Measurements from ENCODE around the gene DOCK1. TPM values are rescaled to one million over a fixed set of nuclear protein-coding genes. Genes with fewer than 3 reads are reported as not detected.

The DOCK1 gene
- total RNA-seq, 1 donor from 2014 or later, result 78.8 TPM

- DNase-seq, result no peak
Observed at GRCh38 chr10:127429601-127430312, 524.5 kb downstream of the DOCK1 start.

DNA sequence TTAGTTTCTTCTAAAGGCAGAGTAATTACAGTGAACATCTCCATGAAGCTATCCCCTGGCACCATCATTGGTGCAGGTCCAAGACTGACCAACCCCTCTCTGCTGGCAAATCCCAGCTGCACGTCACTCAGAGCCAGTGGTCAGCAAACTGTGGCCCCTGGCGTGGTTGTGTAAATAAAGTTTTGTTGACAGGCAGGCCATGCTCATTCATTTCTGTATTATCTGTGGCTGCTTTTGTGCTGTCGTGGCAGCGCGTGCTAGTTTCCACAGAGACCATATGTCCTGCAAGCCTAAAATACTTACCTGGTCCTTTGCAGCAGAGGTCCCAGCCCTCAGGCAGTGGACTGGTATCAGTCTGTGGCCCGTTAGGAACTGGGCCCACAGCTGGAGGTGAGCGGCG lies 526.3 kb downstream of the DOCK1 start:
- no peak for DNase-seq

GRCh38 chr10:127434006-127434405 lies 528.8 kb downstream of the DOCK1 start:
- DNase-seq, result no peak

- no peak for DNase-seq
Observed at GRCh38 chr10:127435246-127435645, 530.0 kb downstream of the DOCK1 start.

DNA sequence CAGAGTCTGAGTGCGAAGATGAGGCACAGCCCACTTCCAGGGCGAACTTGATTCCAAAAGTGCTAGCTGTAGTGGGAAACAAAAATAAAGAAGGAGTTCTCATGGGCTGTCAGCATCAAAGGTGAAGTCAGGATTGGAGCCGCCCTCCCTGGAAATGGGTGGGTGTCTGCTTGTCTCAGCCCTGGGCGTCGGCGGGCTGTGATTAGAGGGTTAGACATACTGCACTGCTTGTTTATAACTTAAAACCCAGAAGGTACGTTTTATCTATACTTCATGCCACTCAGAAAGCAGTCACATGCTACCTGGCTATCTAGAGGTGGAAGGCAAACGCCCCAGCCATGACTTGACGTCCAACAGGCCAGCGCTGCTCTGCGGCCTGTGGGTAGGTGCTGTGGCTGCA lies 535.1 kb downstream of the DOCK1 start:
- no peak for DNase-seq

DNA sequence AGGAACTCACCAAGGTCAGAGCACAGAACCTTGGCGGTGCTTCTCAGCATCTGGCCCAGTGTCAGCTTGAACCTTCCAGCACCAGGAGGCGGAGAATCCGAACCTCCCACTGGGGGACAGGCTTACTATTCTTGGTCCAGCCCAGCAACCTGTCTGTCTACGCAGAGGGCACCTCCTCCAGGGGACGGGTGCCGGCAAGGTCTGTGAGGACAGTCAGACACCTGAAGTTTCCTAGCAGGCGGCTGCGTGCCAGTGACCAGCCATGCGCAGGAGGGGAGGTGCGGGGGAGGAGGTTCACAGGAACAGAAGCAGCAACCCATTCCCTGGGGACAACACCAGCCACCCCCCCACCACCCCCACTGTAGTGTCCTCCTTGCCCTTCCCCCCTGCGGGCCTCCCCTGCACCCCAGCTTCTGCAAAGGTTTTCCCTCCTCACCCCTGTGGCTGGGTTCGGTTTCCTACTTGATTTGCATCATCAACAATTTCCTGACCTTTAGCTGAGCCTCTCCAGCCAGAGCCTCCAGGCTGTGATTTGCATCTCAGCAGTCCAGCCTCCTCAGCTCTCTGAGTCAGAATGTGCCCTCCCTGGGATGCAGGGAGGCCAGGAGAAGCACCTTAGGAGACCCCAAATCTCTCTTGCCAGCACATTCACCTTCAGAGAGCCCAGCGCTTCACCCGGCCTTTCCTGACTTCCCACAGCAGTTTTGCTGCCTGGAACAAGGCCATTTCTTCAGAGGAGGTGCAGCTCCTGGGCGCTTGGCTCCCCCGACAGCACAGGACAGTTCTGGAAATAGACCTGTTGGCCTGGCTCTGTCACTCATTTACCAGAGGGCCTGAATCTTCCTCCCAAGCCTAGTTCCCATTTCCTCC lies 536.4 kb downstream of the DOCK1 start:
- no peak for DNase-seq

DNA sequence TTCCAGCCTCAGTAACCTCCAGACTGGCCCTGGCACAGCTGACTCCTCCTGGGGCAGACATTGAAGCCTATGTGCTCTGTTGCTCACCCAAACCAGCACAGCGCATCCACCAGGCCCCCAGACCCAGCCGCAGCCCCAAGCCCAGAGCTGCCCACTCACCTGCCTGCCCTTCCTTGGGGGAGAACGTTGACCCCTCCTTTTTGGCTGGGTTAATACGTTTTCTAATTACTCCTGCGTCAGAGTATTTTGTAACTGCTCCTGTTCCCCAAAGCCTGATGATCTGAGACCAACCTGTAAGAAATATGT lies 536.9 kb downstream of the DOCK1 start:
- no peak for DNase-seq

DNA sequence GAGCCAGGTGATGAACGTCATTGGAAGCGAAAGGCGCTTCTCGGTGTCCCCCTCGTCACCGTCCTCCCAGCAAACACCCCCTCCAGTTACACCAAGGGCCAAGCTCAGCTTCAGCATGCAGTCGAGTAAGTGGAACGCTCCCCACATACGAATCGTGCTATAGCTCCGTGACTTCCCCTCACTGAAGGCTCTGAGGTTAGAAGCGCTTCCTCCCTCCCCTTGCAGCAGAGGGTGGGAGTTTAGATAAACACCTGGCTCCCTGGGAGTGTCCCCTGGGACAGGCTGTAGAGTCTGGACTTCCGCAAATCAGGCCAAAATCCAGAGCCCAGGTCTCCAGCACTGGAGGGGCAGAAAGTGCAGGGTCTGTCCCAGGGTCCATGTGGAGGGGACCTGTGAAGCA lies 538.9 kb downstream of the DOCK1 start:
- no peak for DNase-seq

DNA sequence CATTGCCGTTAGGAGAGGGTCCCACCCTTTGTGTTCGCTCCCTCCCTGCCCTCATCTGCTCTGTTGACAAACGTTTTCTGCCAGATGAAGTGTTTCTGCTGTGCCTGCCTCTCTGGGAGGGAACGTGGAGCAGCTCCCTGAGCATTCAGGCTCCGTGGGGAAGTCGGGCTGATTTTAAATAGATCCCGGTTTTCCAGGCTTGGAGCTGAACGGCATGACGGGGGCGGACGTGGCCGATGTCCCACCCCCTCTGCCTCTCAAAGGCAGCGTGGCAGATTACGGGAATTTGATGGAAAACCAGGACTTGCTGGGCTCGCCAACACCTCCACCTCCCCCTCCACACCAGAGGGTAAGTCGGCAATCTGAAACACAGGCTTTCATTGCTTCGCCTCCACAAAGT lies 542.0 kb downstream of the DOCK1 start:
- no peak for DNase-seq

GRCh38 chr10:127449490-127449889 lies 544.3 kb downstream of the DOCK1 start:
- DNase-seq, result no peak

DNA sequence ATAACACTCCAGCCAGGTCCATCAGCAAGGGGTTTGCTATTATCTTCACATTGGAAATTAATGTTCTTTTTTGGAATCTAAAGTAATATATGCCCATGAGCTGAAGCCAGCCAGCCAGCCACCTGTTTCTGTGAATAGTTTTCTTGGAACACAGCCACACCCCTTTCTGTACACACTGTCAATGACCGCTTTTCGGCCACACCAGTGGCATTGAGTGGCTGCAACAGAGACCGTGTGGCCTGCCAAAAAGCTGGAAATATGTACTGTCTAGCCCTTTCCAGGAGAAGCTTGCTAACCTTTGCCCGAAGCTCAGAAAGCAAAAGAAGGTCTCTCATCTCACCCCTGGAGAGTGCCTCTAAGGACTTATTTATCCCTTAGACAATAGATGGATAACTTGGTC lies 545.4 kb downstream of the DOCK1 start:
- peak; percentile 58 for DNase-seq

GRCh38 chr10:127451628-127452027 lies 546.4 kb downstream of the DOCK1 start:
- no peak for DNase-seq

DNA sequence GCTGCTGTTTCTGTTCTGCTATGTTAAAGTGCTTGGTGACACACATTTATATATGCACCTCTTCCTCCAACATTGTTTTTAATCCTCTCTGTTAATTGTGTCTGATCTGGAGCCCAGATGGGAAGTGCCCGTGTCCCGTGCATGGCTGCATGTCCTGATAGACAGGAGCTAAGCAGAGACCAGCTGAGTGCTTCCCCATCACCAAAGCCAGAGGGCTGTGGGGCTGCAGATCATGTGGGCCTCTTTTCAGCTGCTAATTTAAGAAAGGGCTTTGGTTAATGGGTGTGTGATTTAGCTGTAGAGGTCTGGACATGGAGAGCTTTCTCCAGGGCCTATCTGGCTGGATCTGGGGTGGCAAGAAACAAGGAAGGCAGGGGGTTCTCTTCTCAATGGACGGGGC lies 547.3 kb downstream of the DOCK1 start:
- peak; percentile 49 for DNase-seq

DNA sequence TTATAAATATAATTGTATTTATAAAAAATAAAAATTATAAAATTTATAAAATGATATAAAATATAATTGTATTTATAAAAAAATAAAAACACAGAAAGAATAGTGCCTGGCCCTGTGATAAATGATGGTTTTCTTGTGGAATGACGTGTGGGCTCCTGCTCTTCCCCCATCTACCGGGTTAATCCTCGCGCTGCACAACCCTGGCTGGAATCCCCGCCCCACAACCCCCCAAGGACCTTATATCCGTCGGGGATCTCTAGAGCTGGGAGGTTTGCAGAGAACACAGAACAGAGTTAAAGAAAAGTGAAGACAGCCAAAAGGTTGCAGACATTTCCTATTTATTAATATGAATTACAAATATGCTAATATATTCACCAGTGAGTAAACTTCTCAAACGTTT lies 548.5 kb downstream of the DOCK1 start:
- DNase-seq, result no peak

DNA sequence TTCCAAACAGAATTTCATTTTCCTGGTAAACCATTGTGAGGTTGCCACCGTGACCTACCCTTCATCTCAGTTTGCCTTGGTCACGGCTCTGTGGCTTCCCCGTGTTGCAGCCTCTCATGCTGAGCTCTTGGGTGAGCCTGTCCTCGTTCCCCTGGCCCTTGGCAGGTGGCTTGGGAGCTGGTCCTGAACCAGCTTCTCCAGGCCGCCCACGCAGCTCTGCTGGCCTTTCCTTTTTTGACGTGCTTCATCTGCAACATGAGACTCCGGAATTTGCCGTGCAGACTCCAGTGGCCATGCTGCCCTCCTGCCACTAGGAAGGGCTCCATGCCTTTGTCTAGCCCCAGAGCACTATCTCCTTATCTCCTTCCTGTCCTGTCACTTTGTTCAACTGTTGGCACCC lies 550.9 kb downstream of the DOCK1 start:
- peak; percentile 16 for DNase-seq

GRCh38 chr10:127458016-127458810 lies 553.0 kb downstream of the DOCK1 start:
- no peak for DNase-seq

DNA sequence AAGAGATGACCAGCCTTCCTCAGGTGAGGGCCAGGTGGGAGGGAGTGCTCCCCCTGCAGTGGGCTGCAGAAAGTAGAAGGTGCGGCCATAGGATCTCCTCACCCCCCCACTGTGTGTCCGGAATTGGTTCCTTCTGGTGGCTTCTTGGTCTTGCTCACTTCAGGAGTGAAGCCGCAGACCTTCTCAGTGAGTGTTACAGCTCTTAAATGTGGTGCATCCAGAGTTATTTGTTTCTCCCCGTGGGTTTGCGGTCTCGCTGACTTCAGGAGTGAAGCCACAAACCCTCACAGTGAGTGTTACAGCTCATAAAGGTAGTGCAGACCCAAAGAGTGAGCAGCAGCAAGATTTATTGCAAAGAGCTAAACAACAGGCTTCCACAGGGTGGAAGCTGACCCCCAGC lies 553.6 kb downstream of the DOCK1 start:
- no peak for DNase-seq

- no peak for DNase-seq
Observed at GRCh38 chr10:127459918-127460317, 554.7 kb downstream of the DOCK1 start.

DNA sequence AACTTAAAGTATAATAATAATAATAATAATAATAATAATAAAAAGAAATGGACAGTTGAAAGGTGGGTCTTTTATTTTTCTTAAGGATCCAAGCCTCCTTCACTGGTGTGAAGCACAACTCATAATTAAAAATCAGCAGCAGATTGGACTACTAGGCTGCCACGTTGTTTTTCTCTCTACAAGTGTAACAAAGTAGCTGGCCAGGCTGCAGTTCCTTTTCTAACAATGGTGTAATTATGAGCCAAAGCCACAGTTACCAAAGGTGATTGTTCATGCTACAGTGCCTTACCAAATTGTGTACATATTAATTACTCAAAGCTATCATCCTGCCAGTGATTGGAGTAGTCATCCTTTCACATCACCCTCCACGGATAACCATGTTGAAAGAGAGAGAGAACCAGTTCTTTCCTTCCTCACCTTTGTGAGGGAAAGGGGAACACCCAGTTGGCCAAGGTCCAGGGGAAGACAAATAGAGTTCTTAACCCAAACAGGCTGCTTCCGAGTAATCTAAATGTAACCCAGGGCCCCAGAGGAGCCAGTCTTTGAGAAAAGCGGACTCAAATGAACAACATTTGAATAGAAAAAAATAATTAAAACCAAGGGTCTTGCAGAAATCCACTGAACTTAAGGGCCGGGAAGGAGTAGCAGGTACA lies 557.5 kb downstream of the DOCK1 start:
- peak; percentile 18 for DNase-seq

GRCh38 chr10:127463548-127463947 lies 558.3 kb downstream of the DOCK1 start:
- no peak for DNase-seq

GRCh38 chr10:127464561-127464960 lies 559.3 kb downstream of the DOCK1 start:
- no peak for DNase-seq

- DNase-seq, result no peak
Observed at GRCh38 chr10:127467811-127468210, 562.6 kb downstream of the DOCK1 start.

GRCh38 chr10:127468632-127469031 lies 563.4 kb downstream of the DOCK1 start:
- DNase-seq, result no peak

Measured in tongue (tissue), 2 donors.